HCT116 (cell line): Measurements from ENCODE around the gene BMERB1. TPM values are rescaled to one million over a fixed set of nuclear protein-coding genes. Genes with fewer than 3 reads are reported as not detected.

Experiments
- ATAC-seq: fragments of 200-7000 bp; cut with Tn5 transposase; 2 replicates; pipeline ENCODE4 v1.9.1; 2020; ENCODE audit warnings: mild to moderate bottlenecking, moderate library complexity
- BruUV-seq: library from RNA; stranded (reverse); fragments of 400-500 nt; replicated peaks from 2 replicates; lab custom pipeline; 2021; lab: Mats Ljungman, UMichigan
- CTCF ChIA-PET: fragments of 300-600 bp; sonication (Branson Sonifier 250); formaldehyde crosslinking; loops from one replicate; lab custom pipeline; 2021; ENCODE audit warnings: antibody characterized with exemption; lab: Charles Lee
- POLR2A ChIA-PET: fragments of 300-600, 350-600 bp; sonication (Branson Sonifier 250); formaldehyde crosslinking; loops from one replicate; lab custom pipeline; 2021; ENCODE audit warnings: antibody characterized with exemption; lab: Charles Lee
- RAD21 ChIA-PET, 2 experiments: fragments of 300-600 bp; sonication (Branson Sonifier 250); formaldehyde crosslinking; loops; one replicate each; lab custom pipeline; 2023; ENCODE audit warnings: low total read pairs in 2 of 2; ENCODE audit not compliant: uncharacterized antibody in 2 of 2, unreplicated experiment in 2 of 2, low non-redundant PET in 1 of 2; lab: Charles Lee
- DNase-seq: peaks from one replicate; pipeline ENCODE4 v3.0.0-alpha.2; 2010; ENCODE audit warnings: low read depth, low spot score
- H2AFZ ChIP-seq: fragments of 200-600 bp; shearing (Covaris generic), sonication (generic); 2 replicates; pipeline ENCODE4 v1.6.1; 2017; ENCODE audit warnings: low read depth, mixed run types, mixed read lengths, antibody characterized with exemption, low read length; ENCODE audit not compliant: poor library complexity, severe bottlenecking
- H3K27ac ChIP-seq: 2 replicates; pipeline ENCODE4 v1.5.1; 2012; ENCODE audit warnings: low read depth, low read length
- H3K27me3 ChIP-seq: fragments of 200-600 bp; sonication (generic); 2 replicates; pipeline ENCODE4 v1.6.1; 2016; ENCODE audit warnings: mixed run types, low read length, mixed read lengths; ENCODE audit not compliant: insufficient read depth
- H3K36me3 ChIP-seq, 2 experiments: fragments of 200-500 bp in 1 of 2; fragments of 200-600 bp in 1 of 2; sonication (Bioruptor generic) in 1 of 2; sonication (generic) in 1 of 2; 2 replicates each; pipeline versions ENCODE4 v1.5.1 to v1.6.1; 2014 to 2016; ENCODE audit warnings: low read length in 2 of 2, inconsistent platforms in 1 of 2, mixed read lengths in 1 of 2, mixed run types in 1 of 2; ENCODE audit not compliant: insufficient read depth in 2 of 2, control insufficient read depth in 1 of 2
- H3K4me1 ChIP-seq, 2 experiments: fragments of 200-600 bp in 1 of 2; sonication (generic) in 1 of 2; 2 replicates each; pipeline versions ENCODE4 v1.5.1 to v1.6.1; 2012 to 2017; ENCODE audit warnings: low read length in 2 of 2, inconsistent platforms in 1 of 2, mild to moderate bottlenecking in 1 of 2, mixed read lengths in 1 of 2, mixed run types in 1 of 2, moderate library complexity in 1 of 2; ENCODE audit not compliant: insufficient read depth in 2 of 2, control insufficient read depth in 1 of 2
- H3K4me2 ChIP-seq: fragments of 200-600 bp; sonication (generic); 2 replicates; pipeline ENCODE4 v1.6.1; 2017; ENCODE audit warnings: mixed run types, low read length, mixed read lengths
- H3K4me3 ChIP-seq, 2 experiments: fragments of 200-600 bp in 1 of 2; sonication (generic) in 1 of 2; replicated peaks in 1 of 2; 2 replicates each; pipeline ENCODE4 v1.5.1; 2011 to 2016; ENCODE audit warnings: low read length in 2 of 2, control low read depth in 1 of 2, low read depth in 1 of 2, mild to moderate bottlenecking in 1 of 2, mixed read lengths in 1 of 2, mixed run types in 1 of 2
- H3K79me2 ChIP-seq: fragments of 200-600 bp; sonication (generic); 2 replicates; pipeline ENCODE4 v1.6.1; 2017; ENCODE audit warnings: mild to moderate bottlenecking, mixed run types, low read length, moderate library complexity, mixed read lengths; ENCODE audit not compliant: insufficient read depth
- H3K9ac ChIP-seq: fragments of 200-600 bp; sonication (generic); 2 replicates; pipeline ENCODE4 v1.6.1; 2016; ENCODE audit warnings: low read length, mixed read lengths
- H3K9me2 ChIP-seq: fragments of 200-600 bp; sonication (generic), shearing (Covaris generic); 2 replicates; pipeline ENCODE4 v1.6.1; 2017; ENCODE audit warnings: mixed run types, mild to moderate bottlenecking, moderate library complexity; ENCODE audit not compliant: insufficient read depth
- H3K9me3 ChIP-seq, 2 experiments: fragments of 200-500 bp in 1 of 2; fragments of 200-600 bp in 1 of 2; sonication (Bioruptor generic) in 1 of 2; sonication (generic) in 1 of 2; 2 replicates each; pipeline ENCODE4 v1.6.1; 2014 to 2017; ENCODE audit warnings: low read length in 2 of 2, mixed read lengths in 2 of 2, inconsistent platforms in 1 of 2, low read depth in 1 of 2, mild to moderate bottlenecking in 1 of 2, mixed run types in 1 of 2, moderate library complexity in 1 of 2; ENCODE audit not compliant: control insufficient read depth in 1 of 2, insufficient read depth in 1 of 2
- H4K20me1 ChIP-seq: fragments of 200-600 bp; sonication (generic), shearing (Covaris generic); 2 replicates; pipeline ENCODE4 v1.6.1; 2017; ENCODE audit warnings: mixed run types, mild to moderate bottlenecking, moderate library complexity; ENCODE audit not compliant: insufficient read depth
- ATF3 ChIP-seq: IDR thresholded peaks from 2 replicates; pipeline ENCODE4 v1.6.1; 2012
- CEBPB ChIP-seq: IDR thresholded peaks from 2 replicates; pipeline ENCODE4 v1.6.1; 2012; ENCODE audit warnings: low read depth
- CTCF ChIP-seq, 3 experiments: fragments of 200-600 bp in 1 of 3; sonication (generic) in 1 of 3; IDR thresholded peaks in 2 of 3; conservative IDR thresholded peaks in 1 of 3; 2 replicates each; pipeline ENCODE4 v1.5.1; 2012 to 2017; ENCODE audit warnings: low read depth in 2 of 3, low read length in 2 of 3, antibody characterized with exemption in 1 of 3, borderline replicate concordance in 1 of 3, control low read depth in 1 of 3, mild to moderate bottlenecking in 1 of 3, mixed read lengths in 1 of 3, mixed run types in 1 of 3, moderate library complexity in 1 of 3; ENCODE audit not compliant: insufficient read depth in 1 of 3
- EGR1 ChIP-seq: IDR thresholded peaks from 2 replicates; pipeline ENCODE4 v1.6.1; 2012; ENCODE audit warnings: low read depth
- ELF1 ChIP-seq: IDR thresholded peaks from 2 replicates; pipeline ENCODE4 v1.6.1; 2012; ENCODE audit warnings: low read depth, borderline replicate concordance
- EZH2 ChIP-seq: fragments of 200-600 bp; sonication (generic); IDR thresholded peaks from 2 replicates; pipeline ENCODE4 v1.6.1; 2017; ENCODE audit warnings: antibody characterized with exemption, mixed run types
- FOSL1 ChIP-seq: IDR thresholded peaks from 2 replicates; pipeline ENCODE4 v1.6.1; 2012; ENCODE audit warnings: low read depth
- JUND ChIP-seq: IDR thresholded peaks from 2 replicates; pipeline ENCODE4 v1.6.1; 2012
- POLR2A ChIP-seq: IDR thresholded peaks from 2 replicates; pipeline ENCODE4 v1.7.0; 2011; ENCODE audit warnings: borderline replicate concordance; ENCODE audit not compliant: insufficient read depth, insufficient read length; ENCODE audit errors: extremely low read depth
- POLR2AphosphoS5 ChIP-seq: IDR thresholded peaks from 2 replicates; pipeline ENCODE4 v1.6.1; 2011; ENCODE audit warnings: mild to moderate bottlenecking, low read depth, low read length, moderate library complexity
- RAD21 ChIP-seq: IDR thresholded peaks from 2 replicates; pipeline ENCODE4 v1.6.1; 2012; ENCODE audit warnings: low read depth, mild to moderate bottlenecking
- SIN3A ChIP-seq: IDR thresholded peaks from 2 replicates; pipeline ENCODE4 v1.6.1; 2012; ENCODE audit warnings: low read depth
- SP1 ChIP-seq: IDR thresholded peaks from 2 replicates; pipeline ENCODE4 v1.6.1; 2012; ENCODE audit warnings: low read depth
- TCF7L2 ChIP-seq: IDR thresholded peaks from 2 replicates; pipeline ENCODE4 v1.7.0; 2011; ENCODE audit warnings: borderline replicate concordance, inconsistent platforms; ENCODE audit not compliant: insufficient read depth, insufficient read length; ENCODE audit errors: extremely low read depth
- ZBTB33 ChIP-seq: IDR thresholded peaks from 2 replicates; pipeline ENCODE4 v1.6.1; 2011; ENCODE audit warnings: mild to moderate bottlenecking, low read length, moderate library complexity; ENCODE audit not compliant: insufficient replicate concordance; ENCODE audit errors: extremely low read depth
- ZFX ChIP-seq: fragments of 450-650 bp; IDR thresholded peaks from 2 replicates; pipeline ENCODE4 v1.6.1; 2017
- intact Hi-C: fragments of 100-400 bp; cut with micrococcal nuclease; formaldehyde crosslinking; loops from 2 replicates; pipeline ENCODE4 v1.10.0; 2022
- total RNA-seq: library from RNA; stranded (reverse); gene quantifications from one replicate; pipeline ENCODE4 v1.2.1, GENCODE V29; 2021; ENCODE audit not compliant: unreplicated experiment

BMERB1 gene
- total RNA-seq, 1 experiment from 2014 or later = 43.6 TPM

- Histone ChIP-seq H2AFZ (peak overlapping the region; percentile 33), H3K4me1 (peaks cover 8 to 39% of the 10 kb centered on the region in 2 experiments), H3K27ac (no peak overlapping the region), H3K36me3 (no peaks in the 10 kb centered on the region), H3K9me3 (no peaks in the 10 kb centered on the region)
- POLR2A ChIA-PET = no interaction called here
- RAD21 ChIA-PET = no interaction called here
- ATAC-seq = no peak
- CTCF ChIA-PET = no interaction called here
- TF ChIP-seq SP1 (no peak), CTCF (IDR thresholded peaks at IDR 0.05 in 2 of 3, conservative IDR thresholded peaks at IDR 0.05 in 1 of 3; ENCODE audit: borderline replicate concordance in 1 of 3, insufficient read depth in 1 of 3, low read depth in 2 of 3, low read length in 2 of 3) (no peak), ELF1 (no peak), POLR2A (no peak), EGR1 (no peak), JUND (no peak), EZH2 (no peak), ZFX (no peak), TCF7L2 (no peak), SIN3A (no peak), FOSL1 (no peak), ZBTB33 (no peak), POLR2AphosphoS5 (no peak), CEBPB (no peak), RAD21 (no peak), ATF3 (no peak)
- TF ChIP-seq, all 23 proteins: peak for 0
- intact Hi-C loops = no loop called here
- Histone ChIP-seq H4K20me1 (no peaks in the 10 kb centered on the region), H3K4me3 (no peak overlapping the region), H3K79me2 (no peaks in the 10 kb centered on the region), H3K27me3 (no peaks in the 10 kb centered on the region), H3K4me2 (peak overlapping the region; percentile 15; the same call in 1 of the 2 replicates), H3K9me2 (no peaks in the 10 kb centered on the region), H3K9ac (no peak overlapping the region)
- no peak for DNase-seq
- BruUV-seq = no TSS peak
Measured at GRCh38 chr16:15459791-15460190, 25.4 kb downstream of the BMERB1 start.
